ENCODE measurements around the gene COL23A1. TPM values are rescaled to one million over a fixed set of nuclear protein-coding genes. Genes with fewer than 3 reads are reported as not detected.
"Not testable (repeated sequence)": the region's sequence is repeated elsewhere in the genome, so short reads cannot be mapped to it uniquely, and the experiment has no call there.

Gene COL23A1
- total RNA-seq, 4 donors from 2014 or later = 0.83 to 1.8 (median 1.5) TPM

GRCh38 chr5:178306430-178307225, 283.6 kb downstream of the COL23A1 start:
- intact Hi-C loops (cut with DNase I) = no loop called here
- no peaks in the 10 kb centered on the region for H3K4me1 ChIP-seq
- DNase-seq (ENCODE audit: extremely low spot score) = no peak
- no peaks in the 10 kb centered on the region for H3K9me3 ChIP-seq
- H3K27me3 ChIP-seq = peaks cover 0 to 5% (median 0%) of the 10 kb centered on the region in 4 donors
- no peak overlapping the region for H3K27ac ChIP-seq (replicated peaks in 1 of 4)
- TF ChIP-seq POLR2AphosphoS5 (IDR thresholded peaks at IDR 0.05) (no peak), EP300 (IDR thresholded peaks at IDR 0.05) (no peak), POLR2A (IDR thresholded peaks at IDR 0.05; ENCODE audit: low read depth) (no peak), CTCF (IDR thresholded peaks at IDR 0.05) (no peak)
- H3K4me3 ChIP-seq = no peak overlapping the region
- H3K36me3 ChIP-seq = no peaks in the 10 kb centered on the region
- 85% methylated on average over 18 of the region's 23 CpGs for WGBS

GRCh38 chr5:178305801-178306200, 284.4 kb downstream of the COL23A1 start:
- no peaks in the 10 kb centered on the region for H3K36me3 ChIP-seq
- H3K27ac ChIP-seq (replicated peaks in 1 of 4) = no peak overlapping the region
- no peaks in the 10 kb centered on the region for H3K9me3 ChIP-seq
- H3K4me1 ChIP-seq = no peaks in the 10 kb centered on the region
- no peak for DNase-seq (ENCODE audit: extremely low spot score)
- peaks cover 0 to 5% (median 0%) of the 10 kb centered on the region in 4 donors for H3K27me3 ChIP-seq
- H3K4me3 ChIP-seq = no peak overlapping the region
- TF ChIP-seq EP300 (IDR thresholded peaks at IDR 0.05) = no peak
- TF ChIP-seq POLR2A (IDR thresholded peaks at IDR 0.05; ENCODE audit: low read depth) = no peak
- WGBS = 89% methylated on average over 15 of the region's 15 CpGs
- intact Hi-C loops (cut with DNase I) = no loop called here

DNA sequence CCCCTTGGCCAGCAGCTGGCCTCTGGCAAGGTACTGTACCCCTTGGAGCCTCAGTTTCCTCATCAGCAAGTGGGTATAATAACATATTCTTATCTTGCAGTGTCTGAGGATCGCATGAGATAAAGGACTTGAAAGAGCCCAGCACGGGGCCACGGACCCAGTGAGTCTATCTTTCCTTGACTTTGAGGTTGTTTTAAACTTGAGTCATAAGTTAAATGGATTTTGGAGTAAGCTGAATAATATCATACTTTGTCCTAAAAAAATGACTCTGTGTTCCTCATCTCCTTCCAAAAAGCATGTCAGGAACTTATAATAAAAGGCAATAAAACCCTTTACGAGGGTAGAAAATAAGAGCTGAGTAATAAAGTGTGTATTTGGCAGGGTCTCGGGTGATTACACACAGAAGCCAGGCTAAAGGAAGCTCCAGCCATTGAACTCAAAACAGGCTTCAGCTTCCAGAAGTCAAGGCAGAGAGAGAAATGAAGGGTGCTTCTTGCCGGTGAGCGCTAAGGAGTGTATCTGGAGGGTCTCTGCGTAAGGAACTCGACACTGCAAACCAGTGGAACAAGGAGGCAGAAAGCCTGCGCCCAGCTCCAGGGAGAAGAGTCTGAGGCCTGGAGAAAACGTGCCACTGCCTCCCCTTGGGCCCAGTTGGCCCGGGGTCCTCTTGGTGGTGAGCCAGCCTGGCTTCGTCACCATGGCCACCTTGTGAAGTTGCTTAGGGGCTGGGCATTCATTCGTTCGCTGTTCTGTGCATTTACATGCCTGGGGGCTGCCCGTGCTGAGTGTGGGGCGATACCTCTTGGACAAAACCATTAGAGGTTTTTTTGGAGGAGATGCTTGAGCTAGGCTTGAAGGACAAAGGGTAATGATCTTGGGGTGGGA, 285.2 kb downstream of the COL23A1 start:
- H3K27me3 ChIP-seq = peaks cover 0 to 5% (median 0%) of the 10 kb centered on the region in 4 donors
- no peak overlapping the region for H3K4me3 ChIP-seq
- H3K9me3 ChIP-seq = no peaks in the 10 kb centered on the region
- intact Hi-C loops (cut with DNase I) = no loop called here
- DNase-seq (ENCODE audit: extremely low spot score) = no peak
- 83% methylated on average over 16 of the region's 17 CpGs for WGBS
- no peaks in the 10 kb centered on the region for H3K4me1 ChIP-seq
- no peaks in the 10 kb centered on the region for H3K36me3 ChIP-seq
- no peak for TF ChIP-seq POLR2AphosphoS5 (IDR thresholded peaks at IDR 0.05)
- no peak for TF ChIP-seq CTCF (IDR thresholded peaks at IDR 0.05)
- TF ChIP-seq POLR2A (IDR thresholded peaks at IDR 0.05; ENCODE audit: low read depth) = no peak
- no peak for TF ChIP-seq EP300 (IDR thresholded peaks at IDR 0.05)
- H3K27ac ChIP-seq (replicated peaks in 1 of 4) = no peak overlapping the region

GRCh38 chr5:178304016-178304415, 286.2 kb downstream of the COL23A1 start:
- intact Hi-C loops (cut with DNase I) = no loop called here
- no peak overlapping the region for H3K4me3 ChIP-seq
- TF ChIP-seq POLR2A (IDR thresholded peaks at IDR 0.05; ENCODE audit: low read depth) (no peak), POLR2AphosphoS5 (IDR thresholded peaks at IDR 0.05) (no peak), CTCF (IDR thresholded peaks at IDR 0.05) (no peak), EP300 (IDR thresholded peaks at IDR 0.05) (no peak)
- DNase-seq (ENCODE audit: extremely low spot score) = no peak
- H3K9me3 ChIP-seq = no peaks in the 10 kb centered on the region
- no peaks in the 10 kb centered on the region for H3K4me1 ChIP-seq
- no peak overlapping the region for H3K27ac ChIP-seq (replicated peaks in 1 of 4)
- 95% methylated on average over 3 of the region's 12 CpGs for WGBS
- H3K27me3 ChIP-seq = peaks cover 0 to 5% (median 0%) of the 10 kb centered on the region in 4 donors
- no peaks in the 10 kb centered on the region for H3K36me3 ChIP-seq

- 92% methylated on average over 14 of the region's 16 CpGs for WGBS
- H3K27ac ChIP-seq (replicated peaks in 1 of 4); DNase-seq (ENCODE audit: extremely low spot score); H3K27me3 ChIP-seq; H3K4me1 ChIP-seq; intact Hi-C loops (cut with DNase I); H3K36me3 ChIP-seq; H3K9me3 ChIP-seq; H3K4me3 ChIP-seq: not testable (repeated sequence)
Measured at GRCh38 chr5:178302321-178302720, 287.9 kb downstream of the COL23A1 start.
